ENCODE data around the gene TUBA1A. TPM values are rescaled to one million over a fixed set of nuclear protein-coding genes. Genes with fewer than 3 reads are reported as not detected.

The TUBA1A gene
- 100 to 1,000 TPM; 107 to 259 TPM for total RNA-seq

GRCh38 chr12:49188916-49189367 is at the start of gene TUBA1A:
Gene TUBA1A (minus strand): TSS chr12:49189080. CDS start chr12:49188979, 101 bp downstream.
- TF ChIP-seq CTCF (IDR thresholded peaks at IDR 0.05): no peak
- H3K27ac ChIP-seq: peak within 1 kb of the TSS; percentile 91 to 99
- H3K27me3 ChIP-seq (replicated peaks; ENCODE audit: insufficient read depth): no peaks in the 10 kb centered on the region
- ATAC-seq (ENCODE audit: insufficient number of reproducible peaks, low FRiP score, low read depth): peak; percentile 97
- DNase-seq (ENCODE audit: low spot score): peak; percentile 89
- no peaks in the 10 kb centered on the region for H3K9me3 ChIP-seq
- peaks cover 19 to 20% of the 10 kb centered on the region in 2 donors for H3K4me1 ChIP-seq (ENCODE audit: control insufficient read depth in 1 of 2, low read depth in 2 of 2)
- H3K36me3 ChIP-seq: peaks cover 12% of the 10 kb centered on the region
- H3K4me3 ChIP-seq: peak within 1 kb of the TSS; percentile 87

GRCh38 chr12:49236423-49236822 is 47.5 kb upstream of the TUBA1A start:
- Histone ChIP-seq H3K4me1 (ENCODE audit: control insufficient read depth in 1 of 2, low read depth in 2 of 2) (peaks cover 16 to 26% of the 10 kb centered on the region in 2 donors), H3K4me3 (no peak overlapping the region), H3K27me3 (replicated peaks; ENCODE audit: insufficient read depth) (no peaks in the 10 kb centered on the region), H3K9me3 (no peaks in the 10 kb centered on the region), H3K27ac (no peak overlapping the region), H3K36me3 (no peaks in the 10 kb centered on the region)
- no peak for TF ChIP-seq CTCF (IDR thresholded peaks at IDR 0.05)
- DNase-seq (ENCODE audit: low spot score) (no peak), ATAC-seq (ENCODE audit: insufficient number of reproducible peaks, low FRiP score, low read depth) (no peak)

- TF ChIP-seq CTCF (IDR thresholded peaks at IDR 0.05): no peak
- Histone ChIP-seq H3K9me3 (no peaks in the 10 kb centered on the region), H3K4me3 (peak overlapping the region; percentile 70), H3K27me3 (replicated peaks; ENCODE audit: insufficient read depth) (no peaks in the 10 kb centered on the region), H3K27ac (peak overlapping the region; percentile 80 to 89), H3K4me1 (ENCODE audit: control insufficient read depth in 1 of 2, low read depth in 2 of 2) (peaks cover 16 to 26% of the 10 kb centered on the region in 2 donors), H3K36me3 (no peaks in the 10 kb centered on the region)
- ATAC-seq (ENCODE audit: insufficient number of reproducible peaks, low FRiP score, low read depth) (no peak), DNase-seq (ENCODE audit: low spot score) (peak; percentile 12)
These were observed 45.1 kb upstream of the TUBA1A start for GRCh38 chr12:49233842-49234526.

- ATAC-seq (ENCODE audit: insufficient number of reproducible peaks, low FRiP score, low read depth) (no peak), DNase-seq (ENCODE audit: low spot score) (no peak)
- Histone ChIP-seq H3K4me3 (peak overlapping the region; percentile 37), H3K27ac (peak overlapping the region; percentile 74 to 80), H3K27me3 (replicated peaks; ENCODE audit: insufficient read depth) (no peaks in the 10 kb centered on the region), H3K4me1 (ENCODE audit: control insufficient read depth in 1 of 2, low read depth in 2 of 2) (peaks cover 16 to 26% of the 10 kb centered on the region in 2 donors), H3K36me3 (no peaks in the 10 kb centered on the region), H3K9me3 (no peaks in the 10 kb centered on the region)
- TF ChIP-seq CTCF (IDR thresholded peaks at IDR 0.05): no peak
These were observed 44.3 kb upstream of the TUBA1A start for GRCh38 chr12:49232940-49233841.

Data from thoracic aorta (tissue), 2 donors.